Cardiac fibroblast (primary cell): ENCODE data around the gene EYS.
"Not testable (repeated sequence)": the region's sequence is repeated elsewhere in the genome, so short reads cannot be mapped to it uniquely, and the experiment has no call there.

Source experiments
- DNase-seq, 2 donors: peaks; one replicate each; pipeline versions ENCODE4 v3.0.0 to v3.0.0-alpha.2; 2010; ENCODE audit warnings: low read depth in 2 of 2
- H3K4me3 ChIP-seq, 2 donors: replicated peaks in 1 of 2; 1 replicate in 1 of 2; 2 replicates in 1 of 2; pipeline ENCODE4 v1.5.1; 2011; ENCODE audit warnings: low read depth in 2 of 2, low read length in 2 of 2, mild to moderate bottlenecking in 2 of 2, moderate library complexity in 1 of 2
- TF ChIP-seq, protein P1 (sequence below): IDR thresholded peaks from one replicate; pipeline ENCODE4 v1.5.1; 2011; ENCODE audit warnings: low read depth, mild to moderate bottlenecking, low read length, inconsistent platforms

Gene EYS

DNA sequence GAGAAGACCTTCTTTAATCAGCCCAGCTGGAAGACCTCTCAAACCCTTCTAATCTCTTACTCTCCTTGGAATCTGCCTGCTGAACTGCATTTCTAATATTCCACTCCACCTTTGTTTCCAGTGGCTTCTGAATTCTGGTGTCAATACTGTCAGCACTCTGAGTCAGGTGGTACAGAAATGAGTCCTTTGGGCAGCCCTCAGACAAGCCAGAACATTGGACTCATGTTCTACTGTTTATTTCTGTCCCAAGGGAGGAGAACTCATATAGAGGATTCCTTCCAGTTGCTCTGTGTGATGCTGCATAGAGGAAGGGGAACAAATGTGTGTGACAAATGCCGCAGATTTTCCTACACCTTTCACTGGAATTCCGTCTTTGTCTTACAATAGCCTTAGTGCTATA, 1956.6 kb downstream of the EYS start:
- TF ChIP-seq, protein P1, sequence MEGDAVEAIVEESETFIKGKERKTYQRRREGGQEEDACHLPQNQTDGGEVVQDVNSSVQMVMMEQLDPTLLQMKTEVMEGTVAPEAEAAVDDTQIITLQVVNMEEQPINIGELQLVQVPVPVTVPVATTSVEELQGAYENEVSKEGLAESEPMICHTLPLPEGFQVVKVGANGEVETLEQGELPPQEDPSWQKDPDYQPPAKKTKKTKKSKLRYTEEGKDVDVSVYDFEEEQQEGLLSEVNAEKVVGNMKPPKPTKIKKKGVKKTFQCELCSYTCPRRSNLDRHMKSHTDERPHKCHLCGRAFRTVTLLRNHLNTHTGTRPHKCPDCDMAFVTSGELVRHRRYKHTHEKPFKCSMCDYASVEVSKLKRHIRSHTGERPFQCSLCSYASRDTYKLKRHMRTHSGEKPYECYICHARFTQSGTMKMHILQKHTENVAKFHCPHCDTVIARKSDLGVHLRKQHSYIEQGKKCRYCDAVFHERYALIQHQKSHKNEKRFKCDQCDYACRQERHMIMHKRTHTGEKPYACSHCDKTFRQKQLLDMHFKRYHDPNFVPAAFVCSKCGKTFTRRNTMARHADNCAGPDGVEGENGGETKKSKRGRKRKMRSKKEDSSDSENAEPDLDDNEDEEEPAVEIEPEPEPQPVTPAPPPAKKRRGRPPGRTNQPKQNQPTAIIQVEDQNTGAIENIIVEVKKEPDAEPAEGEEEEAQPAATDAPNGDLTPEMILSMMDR = no peak
- no peak overlapping the region for H3K4me3 ChIP-seq
- no peak for DNase-seq

DNA sequence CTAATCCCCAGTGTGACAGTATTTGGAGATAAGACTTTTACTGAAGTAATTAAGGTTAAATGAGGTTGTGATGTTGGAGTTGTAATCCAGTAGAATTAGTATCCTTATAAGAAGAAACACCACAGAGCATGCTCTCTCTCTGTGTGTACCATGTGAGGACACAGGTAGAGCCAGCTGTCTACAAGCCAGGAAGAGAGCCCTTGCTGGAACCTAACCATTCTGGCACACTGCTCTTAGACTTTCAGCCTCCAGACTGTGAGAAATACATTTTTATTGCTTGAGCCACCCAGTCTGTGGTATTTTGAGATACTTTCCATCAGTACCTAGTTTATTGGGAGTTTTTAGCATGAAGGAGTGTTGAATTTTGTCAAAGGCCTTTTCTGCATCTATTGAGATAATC, 1961.2 kb downstream of the EYS start:
- TF ChIP-seq, protein P1 = no peak
- DNase-seq = no peak
- H3K4me3 ChIP-seq = no peak overlapping the region

GRCh38 chr6:63744810-63745209, 1962.2 kb downstream of the EYS start:
- TF ChIP-seq, protein P1 = no peak
- no peak for DNase-seq
- no peak overlapping the region for H3K4me3 ChIP-seq

DNA sequence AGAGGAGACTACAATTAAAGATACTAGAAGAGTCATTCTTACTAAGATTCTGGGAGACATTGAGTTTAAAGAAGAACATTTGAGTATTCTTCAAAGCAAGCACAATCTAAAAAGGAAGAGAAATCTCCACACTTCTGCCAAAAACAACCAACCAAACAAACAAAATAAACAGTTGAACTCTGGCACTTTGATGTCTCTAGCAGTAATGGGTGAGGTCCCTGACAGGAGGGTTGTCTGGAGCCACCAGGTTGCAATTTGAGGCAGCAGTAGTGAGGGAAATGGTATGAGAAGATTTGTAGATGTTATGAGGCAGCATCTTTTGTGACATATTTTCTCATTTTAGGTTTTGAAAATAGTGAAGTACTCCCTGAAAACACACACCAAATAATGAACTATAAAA, 1963.3 kb downstream of the EYS start:
- no peak overlapping the region for H3K4me3 ChIP-seq
- TF ChIP-seq, protein P1 = no peak
- DNase-seq = no peak

DNA sequence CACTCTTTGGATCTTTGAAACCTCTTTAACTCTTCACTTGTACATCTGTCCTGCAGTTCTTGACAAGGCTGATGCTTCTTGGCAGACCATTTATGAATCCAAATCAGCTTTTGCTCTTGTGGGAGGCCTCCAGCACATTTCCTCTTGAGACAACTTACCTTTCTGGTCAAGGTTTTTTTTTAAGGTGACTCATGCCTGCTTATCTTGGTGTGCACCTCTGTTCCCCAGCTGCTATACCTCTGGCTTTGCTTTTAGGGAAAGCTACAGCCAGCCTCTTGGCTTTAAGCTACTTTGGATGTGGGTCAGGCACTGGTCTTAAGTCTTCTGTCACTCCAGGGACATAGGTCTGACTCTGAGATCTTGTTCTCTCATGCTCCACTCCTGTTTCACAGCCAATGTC, 1965.0 kb downstream of the EYS start:
- H3K4me3 ChIP-seq = no peak overlapping the region
- TF ChIP-seq, protein P1 = no peak
- no peak for DNase-seq

DNA sequence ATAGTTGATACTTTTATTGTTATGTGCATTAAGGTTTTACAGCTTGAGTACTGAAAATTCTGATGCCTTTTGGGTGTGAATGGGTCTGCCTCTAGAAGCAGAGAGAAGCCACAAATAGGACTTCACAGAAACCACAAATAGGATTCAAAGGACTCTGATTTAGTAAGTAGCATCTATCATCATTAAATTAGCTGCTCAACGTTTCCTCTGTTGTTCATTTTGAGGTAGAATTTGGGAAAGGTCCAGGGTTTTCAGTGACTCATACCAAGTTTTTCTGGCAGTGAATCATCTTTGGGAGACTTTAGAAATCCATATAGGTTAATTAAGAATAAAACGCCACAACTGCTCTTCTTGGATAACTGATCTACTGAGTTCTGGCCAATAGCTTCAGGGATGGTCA, 1966.3 kb downstream of the EYS start:
- TF ChIP-seq, protein P1 = no peak
- DNase-seq = peak; percentile 80 to 85
- no peak overlapping the region for H3K4me3 ChIP-seq

GRCh38 chr6:63739094-63739687, 1967.8 kb downstream of the EYS start:
- H3K4me3 ChIP-seq = no peak overlapping the region
- TF ChIP-seq, protein P1 = no peak
- DNase-seq = no peak

DNA sequence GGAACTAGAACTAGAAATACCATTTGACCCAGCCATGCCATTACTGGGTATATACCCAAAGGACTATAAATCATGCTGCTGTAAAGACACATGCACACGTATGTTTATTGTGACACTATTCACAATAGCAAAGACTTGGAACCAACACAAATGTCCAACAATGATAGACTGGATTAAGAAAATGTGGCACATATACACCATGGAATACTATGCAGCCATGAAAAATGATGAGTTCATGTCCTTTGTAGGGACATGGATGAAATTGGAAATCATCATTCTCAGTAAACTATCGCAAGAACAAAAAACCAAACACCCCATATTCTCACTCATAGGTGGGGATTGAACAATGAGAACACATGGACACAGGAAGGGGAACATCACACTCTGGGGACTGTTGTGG, 1968.8 kb downstream of the EYS start:
- H3K4me3 ChIP-seq, DNase-seq: not testable (repeated sequence)
